Measurements from ENCODE around the gene SEPTIN6. TPM values are rescaled to one million over a fixed set of nuclear protein-coding genes. Genes with fewer than 3 reads are reported as not detected.

The SEPTIN6 gene
- total and polyA plus RNA-seq, 2 donors (not counting 1 experiment from before 2014, with no cell fraction given), result 227 to 310 TPM

DNA sequence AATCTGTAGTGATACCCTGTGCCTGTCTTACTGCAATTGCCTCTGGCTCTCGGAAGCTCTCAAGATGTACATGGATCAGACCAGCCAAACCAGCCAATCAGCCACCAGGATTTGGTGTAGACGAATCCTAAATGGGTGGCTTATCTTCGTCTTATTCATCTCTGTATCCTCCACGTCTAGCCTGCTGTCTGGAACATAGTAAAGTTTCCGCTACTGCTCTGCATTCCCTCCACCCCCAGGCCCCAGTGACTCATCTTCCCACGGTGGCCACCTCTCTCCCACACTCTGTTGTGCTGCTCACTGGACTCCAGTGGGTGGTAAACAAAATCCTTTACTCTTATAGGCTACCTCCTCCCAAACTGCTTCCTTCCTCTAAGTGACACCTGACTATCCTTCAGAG, 37.8 kb downstream of the SEPTIN6 start:
- intact Hi-C loops (cut with micrococcal nuclease), result no loop called here
- H3K4me1 Mint-ChIP-seq, result peaks cover 11% of the 10 kb centered on the region
- no peaks in the 10 kb centered on the region for H4K20me1 ChIP-seq (ENCODE audit: control insufficient read depth, insufficient read depth, low read length, poor library complexity, severe bottlenecking)
- no peaks in the 10 kb centered on the region for H3K27me3 Mint-ChIP-seq
- H3K9me3 ChIP-seq (ENCODE audit: control extremely low read depth in 1 of 3, control insufficient read depth in 2 of 3, insufficient read depth in 1 of 3, low read length in 2 of 3), result no peaks in the 10 kb centered on the region
- H3K36me3 ChIP-seq (replicated peaks in 1 of 2; ENCODE audit: control extremely low read depth in 1 of 2, control insufficient read depth in 1 of 2, extremely low read depth in 1 of 2, insufficient read depth in 2 of 2, low read length in 1 of 2), result peaks cover 0 to 55% of the 10 kb centered on the region in 2 experiments
- no peak overlapping the region for H3K4me2 ChIP-seq (replicated peaks; ENCODE audit: low read depth, low read length, poor library complexity, severe bottlenecking)
- H3K4me3 Mint-ChIP-seq, result no peak overlapping the region
- H2AFZ ChIP-seq (ENCODE audit: insufficient read depth, low read depth, low read length, poor library complexity, severe bottlenecking), result no peak overlapping the region
- H3K79me2 ChIP-seq (ENCODE audit: control insufficient read depth, insufficient read depth, low read length), result peaks cover 61% of the 10 kb centered on the region
- no peaks in the 10 kb centered on the region for H3K27me3 ChIP-seq (replicated peaks in 1 of 4; ENCODE audit: control extremely low read depth in 1 of 4, control insufficient read depth in 3 of 4, insufficient read depth in 4 of 4, low read length in 3 of 4)
- no peaks in the 10 kb centered on the region for H3K9me3 Mint-ChIP-seq (ENCODE audit: insufficient read depth)
- no peak for DNase-seq
- WGBS (ENCODE audit: insufficient coverage), result 80% methylated on average over 1 of the region's 6 CpGs
- H3K4me1 ChIP-seq (ENCODE audit: control insufficient read depth in 2 of 2, insufficient read depth in 2 of 2, low read length in 2 of 2), result no peaks in the 10 kb centered on the region
- CTCF ChIA-PET, result interaction anchor here (1.2 kb wide), 1 partner anchor 74 kb away, joined by 6 read pairs; no protein-coding TSS in a partner anchor
- peak overlapping the region in 1 of 2 donors; percentile 53 for H3K27ac ChIP-seq (ENCODE audit: low read length in 2 of 2)
- H3K9ac ChIP-seq (ENCODE audit: low read length), result no peak overlapping the region
- no peak for TF ChIP-seq CTCF (IDR thresholded peaks at IDR 0.05)
- no peak for TF ChIP-seq EZH2 (IDR thresholded peaks at IDR 0.05; ENCODE audit: borderline replicate concordance, insufficient read depth, low read depth, low read length, poor library complexity, severe bottlenecking)
- ATAC-seq (ENCODE audit: low read depth), result no peak
- POLR2A ChIA-PET, result no interaction called here
- H3K27ac Mint-ChIP-seq, result peak overlapping the region; percentile 1
- no peak overlapping the region for H3K4me3 ChIP-seq (ENCODE audit: control extremely low read depth in 1 of 5, extremely low read depth in 1 of 5, insufficient read depth in 1 of 5, low read depth in 2 of 5, low read length in 4 of 5)

GRCh38 chrX:119654112-119654531, 38.8 kb downstream of the SEPTIN6 start:
- WGBS (ENCODE audit: insufficient coverage), result no CpG with 5 or more reads among the region's 8 CpGs
- POLR2A ChIA-PET, result no interaction called here
- Histone ChIP-seq H3K4me1 (ENCODE audit: control insufficient read depth in 2 of 2, insufficient read depth in 2 of 2, low read length in 2 of 2) (no peaks in the 10 kb centered on the region), H3K27me3 (replicated peaks in 1 of 4; ENCODE audit: control extremely low read depth in 1 of 4, control insufficient read depth in 3 of 4, insufficient read depth in 4 of 4, low read length in 3 of 4) (no peaks in the 10 kb centered on the region), H2AFZ (ENCODE audit: insufficient read depth, low read depth, low read length, poor library complexity, severe bottlenecking) (no peak overlapping the region), H3K27ac (ENCODE audit: low read length in 2 of 2) (no peak overlapping the region), H3K9ac (ENCODE audit: low read length) (no peak overlapping the region), H3K79me2 (ENCODE audit: control insufficient read depth, insufficient read depth, low read length) (peaks cover 58% of the 10 kb centered on the region), H3K4me2 (replicated peaks; ENCODE audit: low read depth, low read length, poor library complexity, severe bottlenecking) (no peak overlapping the region), H3K36me3 (replicated peaks in 1 of 2; ENCODE audit: control extremely low read depth in 1 of 2, control insufficient read depth in 1 of 2, extremely low read depth in 1 of 2, insufficient read depth in 2 of 2, low read length in 1 of 2) (peaks cover 3 to 50% of the 10 kb centered on the region in 2 experiments), H3K9me3 (ENCODE audit: control extremely low read depth in 1 of 3, control insufficient read depth in 2 of 3, insufficient read depth in 1 of 3, low read length in 2 of 3) (no peaks in the 10 kb centered on the region), H4K20me1 (ENCODE audit: control insufficient read depth, insufficient read depth, low read length, poor library complexity, severe bottlenecking) (no peaks in the 10 kb centered on the region), H3K4me3 (ENCODE audit: control extremely low read depth in 1 of 5, extremely low read depth in 1 of 5, insufficient read depth in 1 of 5, low read depth in 2 of 5, low read length in 4 of 5) (no peak overlapping the region)
- H3K4me3 Mint-ChIP-seq, result no peak overlapping the region
- no peaks in the 10 kb centered on the region for H3K9me3 Mint-ChIP-seq (ENCODE audit: insufficient read depth)
- ATAC-seq (ENCODE audit: low read depth) (no peak), DNase-seq (no peak)
- CTCF ChIA-PET, result interaction anchor here (0.5 to 1.5 kb wide), 3 partner anchors 23 to 138 kb away, joined by 3 to 5 read pairs (median 3); no protein-coding TSS in a partner anchor
- H3K27ac Mint-ChIP-seq, result no peak overlapping the region
- no peaks in the 10 kb centered on the region for H3K27me3 Mint-ChIP-seq
- TF ChIP-seq CTCF (IDR thresholded peaks at IDR 0.05) (no peak), EZH2 (IDR thresholded peaks at IDR 0.05; ENCODE audit: borderline replicate concordance, insufficient read depth, low read depth, low read length, poor library complexity, severe bottlenecking) (no peak)
- peaks cover 11% of the 10 kb centered on the region for H3K4me1 Mint-ChIP-seq
- intact Hi-C loops (cut with micrococcal nuclease), result no loop called here
